Bronchial epithelial cell (primary cell): ENCODE measurements around the gene RAMAC. TPM values are rescaled to one million over a fixed set of nuclear protein-coding genes. Genes with fewer than 3 reads are reported as not detected.

ENCODE experiments used
- DNase-seq: peaks from one replicate; pipeline ENCODE4 v3.0.0-alpha.2; 2010; ENCODE audit warnings: low read depth
- FAIRE-seq: peaks from 2 replicates; lab custom pipeline; 2011; peaks lifted over from hg19 to GRCh38; lab: Jason Lieb, UNC
- H3K27me3 ChIP-seq: 2 replicates; pipeline ENCODE4 v1.5.1; 2011; ENCODE audit warnings: low read length; ENCODE audit not compliant: control insufficient read depth, insufficient read depth
- H3K36me3 ChIP-seq: 2 replicates; pipeline ENCODE4 v1.5.1; 2011; ENCODE audit warnings: low read length; ENCODE audit not compliant: control insufficient read depth, insufficient read depth
- H3K4me3 ChIP-seq: 2 replicates; pipeline ENCODE4 v1.5.1; 2011; ENCODE audit warnings: mild to moderate bottlenecking, low read depth, low read length, control low read depth
- CTCF ChIP-seq: IDR thresholded peaks from 2 replicates; pipeline ENCODE4 v1.5.1; 2011; ENCODE audit warnings: mild to moderate bottlenecking, moderate library complexity, low read length, control low read depth, inconsistent platforms; ENCODE audit not compliant: insufficient read depth, severe bottlenecking
- total RNA-seq: library from RNA; depleted of rRNA; stranded (reverse); fragments of >200 nt; gene quantifications from 2 replicates; pipeline ENCODE4 v1.2.1, GENCODE V29; 2014

Gene RAMAC
- total RNA-seq, 1 donor from 2014 or later: 83.7 TPM

- TF ChIP-seq CTCF: no peak
- DNase-seq (no peak), FAIRE-seq (no peak)
- no peaks in the 10 kb centered on the region for H3K36me3 ChIP-seq
- H3K27me3 ChIP-seq: no peaks in the 10 kb centered on the region
- no peak overlapping the region for H3K4me3 ChIP-seq
These were observed 7.6 kb upstream of the RAMAC start for GRCh38 chr15:82978438-82978837.

- Histone ChIP-seq H3K27me3 (no peaks in the 10 kb centered on the region), H3K4me3 (no peak overlapping the region), H3K36me3 (no peaks in the 10 kb centered on the region)
- no peak for TF ChIP-seq CTCF
- FAIRE-seq: no peak
- no peak for DNase-seq
These were observed 6.3 kb upstream of the RAMAC start for GRCh38 chr15:82979726-82980125.

GRCh38 chr15:82980981-82981380, 5.0 kb upstream of the RAMAC start:
- DNase-seq (no peak), FAIRE-seq (no peak)
- TF ChIP-seq CTCF: no peak
- no peaks in the 10 kb centered on the region for H3K27me3 ChIP-seq
- no peaks in the 10 kb centered on the region for H3K36me3 ChIP-seq
- H3K4me3 ChIP-seq: no peak overlapping the region

- peak; percentile 20 for DNase-seq
- H3K4me3 ChIP-seq: peak overlapping the region; percentile 54
These were observed 401 bp downstream of the RAMAC start for GRCh38 chr15:82986442-82986780.

GRCh38 chr15:82992436-82992998, 6.5 kb downstream of the RAMAC start:
- TF ChIP-seq CTCF: no peak
- Histone ChIP-seq H3K27me3 (no peaks in the 10 kb centered on the region), H3K36me3 (peaks cover 1% of the 10 kb centered on the region), H3K4me3 (no peak overlapping the region)
- FAIRE-seq (no peak), DNase-seq (no peak)

More at GRCh38 chr15:82986442-82986780, 401 bp downstream of the RAMAC start:
- Histone ChIP-seq H3K36me3 (peaks cover 1% of the 10 kb centered on the region), H3K27me3 (no peaks in the 10 kb centered on the region)
- FAIRE-seq: no peak
- TF ChIP-seq CTCF: no peak

- FAIRE-seq: no peak
- DNase-seq: no peak
- no peaks in the 10 kb centered on the region for H3K27me3 ChIP-seq
- H3K36me3 ChIP-seq: peaks cover 1% of the 10 kb centered on the region
- H3K4me3 ChIP-seq: no peak overlapping the region
- TF ChIP-seq CTCF: no peak
These were observed 7.1 kb downstream of the RAMAC start for GRCh38 chr15:82993144-82993543.
